Measurements from ENCODE around the gene TET1. TPM values are rescaled to one million over a fixed set of nuclear protein-coding genes. Genes with fewer than 3 reads are reported as not detected.
"Not testable (repeated sequence)": the region's sequence is repeated elsewhere in the genome, so short reads cannot be mapped to it uniquely, and the experiment has no call there.

The TET1 gene
- total RNA-seq, 2 donors from 2014 or later, result 50.8 to 60.5 TPM

- Histone ChIP-seq H3K36me3 (ENCODE audit: control insufficient read depth, insufficient read depth, low read length) (peaks cover 34% of the 10 kb centered on the region), H3K27ac (ENCODE audit: low read depth, low read length) (no peak overlapping the region), H3K9ac (ENCODE audit: extremely low read depth, low read length, poor library complexity, severe bottlenecking) (no peak overlapping the region), H3K27me3 (ENCODE audit: control insufficient read depth, insufficient read depth, low read length, poor library complexity, severe bottlenecking) (no peaks in the 10 kb centered on the region), H3K4me1 (ENCODE audit: control insufficient read depth, insufficient read depth, low read length) (peaks cover 5% of the 10 kb centered on the region), H3K4me3 (ENCODE audit: low read length) (no peak overlapping the region), H3K9me3 (ENCODE audit: control insufficient read depth, low read length) (peaks cover 14% of the 10 kb centered on the region)
- no peak overlapping the region for H3K4me3 Mint-ChIP-seq
- peaks cover 18% of the 10 kb centered on the region for H3K4me1 Mint-ChIP-seq
- no peak overlapping the region for H3K27ac Mint-ChIP-seq
- H3K27me3 Mint-ChIP-seq (ENCODE audit: insufficient read depth), result no peaks in the 10 kb centered on the region
- no peak for DNase-seq
- no peak for TF ChIP-seq CTCF (conservative IDR thresholded peaks at IDR 0.05)
- H3K36me3 Mint-ChIP-seq (ENCODE audit: low read depth), result peaks cover 64% of the 10 kb centered on the region
- 90 to 98% methylated on average over 3 to 4 of the region's 4 CpGs for WGBS, 2 experiments (ENCODE audit: insufficient coverage in 1 of 2, insufficient read length in 1 of 2)
- H3K9me3 Mint-ChIP-seq, result peaks cover 18% of the 10 kb centered on the region
These were observed 73.1 kb downstream of the TET1 start for GRCh38 chr10:68633281-68633680.

- Mint-ChIP-seq H3K27ac (no peak overlapping the region), H3K9me3 (peaks cover 18% of the 10 kb centered on the region), H3K27me3 (ENCODE audit: insufficient read depth) (no peaks in the 10 kb centered on the region), H3K36me3 (ENCODE audit: low read depth) (peaks cover 63% of the 10 kb centered on the region), H3K4me1 (peaks cover 15% of the 10 kb centered on the region), H3K4me3 (no peak overlapping the region)
- Histone ChIP-seq H3K9me3 (ENCODE audit: control insufficient read depth, low read length) (peaks cover 14% of the 10 kb centered on the region), H3K27me3 (ENCODE audit: control insufficient read depth, insufficient read depth, low read length, poor library complexity, severe bottlenecking) (no peaks in the 10 kb centered on the region), H3K4me1 (ENCODE audit: control insufficient read depth, insufficient read depth, low read length) (peaks cover 5% of the 10 kb centered on the region), H3K36me3 (ENCODE audit: control insufficient read depth, insufficient read depth, low read length) (peaks cover 31% of the 10 kb centered on the region), H3K27ac (ENCODE audit: low read depth, low read length) (no peak overlapping the region), H3K9ac (ENCODE audit: extremely low read depth, low read length, poor library complexity, severe bottlenecking) (no peak overlapping the region), H3K4me3 (ENCODE audit: low read length) (no peak overlapping the region)
- 89 to 94% methylated on average over 4 of the region's 4 CpGs for WGBS, 2 experiments (ENCODE audit: insufficient coverage in 1 of 2, insufficient read length in 1 of 2)
- TF ChIP-seq CTCF (conservative IDR thresholded peaks at IDR 0.05), result no peak
- DNase-seq, result no peak
These were observed 73.8 kb downstream of the TET1 start for GRCh38 chr10:68633816-68634466.

GRCh38 chr10:68636335-68636734 lies 76.2 kb downstream of the TET1 start:
- Histone ChIP-seq H3K36me3 (ENCODE audit: control insufficient read depth, insufficient read depth, low read length) (peaks cover 28% of the 10 kb centered on the region), H3K27ac (ENCODE audit: low read depth, low read length) (no peak overlapping the region), H3K9ac (ENCODE audit: extremely low read depth, low read length, poor library complexity, severe bottlenecking) (no peak overlapping the region), H3K4me3 (ENCODE audit: low read length) (no peak overlapping the region), H3K9me3 (ENCODE audit: control insufficient read depth, low read length) (no peaks in the 10 kb centered on the region), H3K4me1 (ENCODE audit: control insufficient read depth, insufficient read depth, low read length) (peaks cover 5% of the 10 kb centered on the region), H3K27me3 (ENCODE audit: control insufficient read depth, insufficient read depth, low read length, poor library complexity, severe bottlenecking) (no peaks in the 10 kb centered on the region)
- Mint-ChIP-seq H3K36me3 (ENCODE audit: low read depth) (peaks cover 55% of the 10 kb centered on the region), H3K27me3 (ENCODE audit: insufficient read depth) (no peaks in the 10 kb centered on the region), H3K9me3 (peaks cover 3% of the 10 kb centered on the region), H3K4me1 (peaks cover 12% of the 10 kb centered on the region), H3K27ac (no peak overlapping the region), H3K4me3 (no peak overlapping the region)
- no peak for TF ChIP-seq CTCF (conservative IDR thresholded peaks at IDR 0.05)
- WGBS, 2 experiments (ENCODE audit: insufficient coverage in 1 of 2, insufficient read length in 1 of 2), result 83 to 87% methylated on average over 1 to 3 of the region's 3 CpGs
- no peak for DNase-seq

GRCh38 chr10:68643550-68643949 lies 83.4 kb downstream of the TET1 start:
- H3K9ac ChIP-seq (ENCODE audit: extremely low read depth, low read length, poor library complexity, severe bottlenecking); H3K27me3 Mint-ChIP-seq (ENCODE audit: insufficient read depth); H3K27me3 ChIP-seq (ENCODE audit: control insufficient read depth, insufficient read depth, low read length, poor library complexity, severe bottlenecking); H3K27ac Mint-ChIP-seq; H3K9me3 ChIP-seq (ENCODE audit: control insufficient read depth, low read length); H3K4me1 Mint-ChIP-seq; H3K9me3 Mint-ChIP-seq; H3K4me3 Mint-ChIP-seq; DNase-seq; H3K27ac ChIP-seq (ENCODE audit: low read depth, low read length); H3K4me1 ChIP-seq (ENCODE audit: control insufficient read depth, insufficient read depth, low read length); H3K4me3 ChIP-seq (ENCODE audit: low read length): not testable (repeated sequence)
- WGBS, 2 experiments (ENCODE audit: insufficient coverage in 1 of 2, insufficient read length in 1 of 2), result 96% methylated on average over 4 of the region's 5 CpGs; no CpG with 5 or more reads in 1 of the 2 experiments
- peaks cover 65% of the 10 kb centered on the region for H3K36me3 Mint-ChIP-seq (ENCODE audit: low read depth)
- H3K36me3 ChIP-seq (ENCODE audit: control insufficient read depth, insufficient read depth, low read length), result peaks cover 60% of the 10 kb centered on the region
